OCI-M2 (cell line): ENCODE measurements around the gene TXNDC2.

ENCODE experiments used
- DNase-seq: peaks from one replicate; lab custom pipeline; 2025; ENCODE audit not compliant: unreplicated experiment; lab: John Stamatoyannopoulos, UW

Gene TXNDC2

DNA sequence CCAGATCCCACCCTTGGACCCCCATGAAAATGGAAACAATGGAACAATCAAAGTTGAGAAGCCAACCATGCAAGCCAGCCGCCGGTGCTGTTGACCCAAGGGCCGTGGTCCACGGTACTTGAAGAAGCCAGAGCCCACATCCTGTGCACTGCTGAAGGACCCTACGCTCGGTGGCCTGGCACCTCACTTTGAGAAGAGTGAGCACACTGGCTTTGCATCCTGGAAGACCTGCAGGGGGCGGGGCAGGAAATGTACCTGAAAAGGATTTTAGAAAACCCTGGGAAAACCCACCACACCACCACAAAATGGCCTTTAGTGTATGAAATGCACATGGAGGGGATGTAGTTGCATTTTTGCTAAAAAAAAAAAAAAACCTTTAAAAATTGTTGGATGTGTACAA is 26.5 kb upstream of the TXNDC2 start:
- no peak for DNase-seq

DNA sequence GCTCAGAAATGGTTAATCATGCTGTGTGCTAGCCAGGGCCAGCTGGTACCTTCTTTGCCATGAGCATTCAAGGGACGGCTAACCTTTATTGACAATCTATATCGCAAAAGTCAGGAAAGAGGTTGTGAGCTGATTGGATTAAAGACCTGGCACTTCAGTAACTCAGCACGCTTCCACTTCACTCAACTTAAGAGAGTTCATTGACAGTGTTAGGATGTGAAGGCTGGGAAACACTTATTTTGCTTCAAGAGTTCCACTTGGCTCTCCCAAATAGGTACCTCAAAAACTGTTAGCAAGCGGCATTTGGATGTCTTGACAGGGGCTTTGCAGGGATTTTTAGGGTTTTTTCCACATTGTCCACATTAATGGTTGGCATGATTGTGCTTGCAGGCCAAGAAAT is 25.1 kb upstream of the TXNDC2 start:
- no peak for DNase-seq

DNA sequence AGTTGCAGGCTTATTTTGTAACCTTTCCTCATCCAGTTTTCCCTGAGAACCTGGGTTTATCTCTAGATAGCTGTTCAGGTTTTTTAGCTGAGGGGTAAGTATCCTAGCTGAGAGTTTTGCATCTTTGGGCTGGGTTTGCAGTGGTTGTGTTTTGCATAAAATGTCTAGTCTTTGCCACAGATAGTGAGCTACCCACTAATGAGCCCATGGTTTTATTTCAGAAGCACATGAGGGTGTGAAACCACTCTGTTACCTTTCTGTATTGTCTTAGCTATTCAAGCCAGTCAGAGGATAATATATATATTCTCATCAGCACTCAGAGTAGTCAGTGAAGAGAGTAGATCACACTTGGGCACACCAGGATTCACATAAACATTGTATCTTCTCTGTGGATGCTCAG is 24.6 kb upstream of the TXNDC2 start:
- no peak for DNase-seq

DNA sequence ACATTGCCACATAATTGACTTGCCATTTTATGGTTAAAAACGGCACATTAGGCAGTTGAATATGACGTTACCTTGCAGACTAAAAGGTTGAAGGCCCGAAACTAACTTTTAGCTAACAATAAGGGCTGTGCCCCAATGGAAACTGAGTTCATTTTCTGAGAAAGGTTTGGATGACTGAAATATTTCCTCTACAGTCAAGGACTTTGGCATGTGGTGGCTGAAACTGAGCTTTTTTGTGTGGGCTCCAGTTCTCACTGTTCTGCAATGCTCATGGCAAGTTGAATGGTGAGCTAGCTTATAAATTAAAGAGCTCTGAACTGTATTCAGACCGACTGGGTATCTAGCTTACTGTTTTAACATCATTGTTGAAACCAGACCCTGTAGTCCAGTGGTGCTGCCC is 23.8 kb upstream of the TXNDC2 start:
- DNase-seq = no peak

DNA sequence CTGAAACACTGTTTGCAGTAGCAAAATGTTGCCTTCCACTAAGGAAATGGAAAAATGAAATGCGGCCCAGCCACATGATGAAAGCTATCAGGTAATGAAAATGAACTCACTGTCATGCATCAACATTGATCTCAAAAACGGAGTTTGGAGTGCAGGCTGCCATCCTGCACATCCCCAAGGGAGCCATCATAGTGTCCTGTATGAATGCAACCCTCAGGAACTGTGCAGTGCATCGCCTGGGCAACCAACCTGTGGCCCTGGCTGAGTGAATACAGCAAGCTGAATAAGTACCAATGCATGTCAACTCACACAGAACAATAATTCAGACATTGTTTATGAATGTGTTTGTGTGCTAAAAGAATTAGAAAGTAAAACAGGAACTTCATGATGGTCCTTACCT is 23.1 kb upstream of the TXNDC2 start:
- DNase-seq = no peak

DNA sequence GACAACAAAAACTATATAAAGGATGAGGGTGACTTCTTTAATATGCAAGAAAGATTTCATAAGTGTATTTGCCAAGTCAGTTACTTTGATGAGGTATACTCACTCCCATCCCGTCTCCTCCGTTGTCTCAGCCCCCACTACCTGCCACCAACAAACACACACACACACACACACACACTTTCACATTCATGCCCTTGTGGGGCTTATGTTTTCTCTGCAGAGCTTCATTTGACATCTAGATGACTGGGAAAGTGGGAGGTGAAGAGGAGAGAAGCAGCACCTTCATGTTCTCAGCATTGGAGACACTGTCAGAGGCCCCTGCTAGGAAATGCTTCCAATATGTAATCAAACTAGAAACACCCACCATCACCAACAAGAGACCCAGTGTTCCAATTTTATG is 22.5 kb upstream of the TXNDC2 start:
- DNase-seq = no peak

DNA sequence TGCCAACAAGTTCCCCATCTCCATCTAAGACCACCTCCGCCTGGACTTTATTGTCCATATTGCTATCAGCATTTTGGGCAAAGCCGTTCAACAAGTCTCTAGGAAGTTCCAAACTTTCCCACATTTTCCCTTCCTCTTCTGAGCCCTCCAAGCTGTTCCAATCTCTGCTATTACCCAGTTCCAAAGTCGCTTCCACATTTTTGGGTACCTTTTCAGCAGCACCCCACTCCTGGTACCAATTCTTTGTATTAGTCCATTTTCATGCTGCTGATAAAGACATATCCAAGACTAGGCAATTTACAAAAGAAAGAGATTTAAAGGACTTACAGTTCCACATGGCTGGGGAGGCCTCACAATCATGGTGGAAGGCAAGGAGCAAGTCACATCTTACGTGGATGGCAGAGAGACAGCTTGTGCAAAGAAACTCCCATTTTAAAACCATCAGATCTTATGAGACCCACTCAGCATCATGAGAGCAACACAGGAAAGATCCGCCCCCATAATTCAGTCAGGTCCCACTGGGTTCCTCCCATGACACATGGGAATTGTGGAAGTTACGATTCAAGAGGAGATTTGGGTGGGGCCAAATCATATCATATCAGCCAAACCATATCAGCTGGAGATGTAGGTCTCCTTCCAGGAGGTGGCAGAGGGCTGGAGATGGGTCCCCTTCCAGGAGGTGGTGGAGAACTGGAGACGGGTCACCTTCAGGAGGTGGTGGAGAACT is 19.8 kb upstream of the TXNDC2 start:
- no peak for DNase-seq

DNA sequence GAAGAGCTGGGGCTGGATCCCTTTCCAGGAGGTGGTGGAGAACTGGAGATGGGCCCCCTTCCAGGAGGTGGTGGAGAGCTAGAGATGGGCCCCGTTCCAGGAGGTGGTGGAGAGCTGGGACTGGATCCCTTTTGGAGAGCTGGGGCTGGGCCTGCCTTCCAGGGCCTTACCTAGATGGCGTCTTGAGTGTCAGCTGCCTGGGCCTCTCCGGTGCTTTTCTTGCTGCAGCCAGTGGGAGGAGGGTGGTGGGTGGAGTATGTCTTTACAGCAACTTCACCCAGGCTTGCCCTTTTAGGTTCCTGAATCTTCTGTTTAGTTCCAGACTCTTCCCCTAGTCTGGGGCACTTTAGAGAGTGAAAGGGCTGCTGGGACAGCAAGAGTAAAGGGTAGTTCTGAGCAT is 19.1 kb upstream of the TXNDC2 start:
- no peak for DNase-seq

DNA sequence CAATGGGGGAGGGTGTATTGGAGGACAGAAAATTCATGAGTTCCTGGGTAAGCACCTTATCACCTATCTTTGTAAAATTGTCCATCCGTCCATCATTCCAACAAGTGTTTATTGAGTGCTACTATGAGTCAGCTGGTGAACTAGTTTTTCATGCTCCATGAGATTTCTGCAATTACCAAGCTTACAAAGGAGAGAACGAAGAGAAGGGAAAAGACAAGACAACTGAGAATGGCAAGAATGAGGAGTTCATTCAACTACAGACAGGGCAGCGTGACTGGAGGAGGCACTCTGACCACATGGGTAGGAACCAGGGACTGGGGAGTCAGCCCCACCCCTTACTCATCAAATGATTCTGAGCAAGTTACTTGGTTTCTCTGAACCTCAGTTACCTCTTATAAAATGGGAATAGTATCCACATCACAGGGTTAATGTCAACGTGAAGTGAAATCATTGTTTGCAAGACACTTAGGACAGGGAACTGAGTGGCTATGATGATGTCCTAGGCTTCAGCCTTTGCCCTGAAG is 18.6 kb upstream of the TXNDC2 start:
- DNase-seq = no peak

DNA sequence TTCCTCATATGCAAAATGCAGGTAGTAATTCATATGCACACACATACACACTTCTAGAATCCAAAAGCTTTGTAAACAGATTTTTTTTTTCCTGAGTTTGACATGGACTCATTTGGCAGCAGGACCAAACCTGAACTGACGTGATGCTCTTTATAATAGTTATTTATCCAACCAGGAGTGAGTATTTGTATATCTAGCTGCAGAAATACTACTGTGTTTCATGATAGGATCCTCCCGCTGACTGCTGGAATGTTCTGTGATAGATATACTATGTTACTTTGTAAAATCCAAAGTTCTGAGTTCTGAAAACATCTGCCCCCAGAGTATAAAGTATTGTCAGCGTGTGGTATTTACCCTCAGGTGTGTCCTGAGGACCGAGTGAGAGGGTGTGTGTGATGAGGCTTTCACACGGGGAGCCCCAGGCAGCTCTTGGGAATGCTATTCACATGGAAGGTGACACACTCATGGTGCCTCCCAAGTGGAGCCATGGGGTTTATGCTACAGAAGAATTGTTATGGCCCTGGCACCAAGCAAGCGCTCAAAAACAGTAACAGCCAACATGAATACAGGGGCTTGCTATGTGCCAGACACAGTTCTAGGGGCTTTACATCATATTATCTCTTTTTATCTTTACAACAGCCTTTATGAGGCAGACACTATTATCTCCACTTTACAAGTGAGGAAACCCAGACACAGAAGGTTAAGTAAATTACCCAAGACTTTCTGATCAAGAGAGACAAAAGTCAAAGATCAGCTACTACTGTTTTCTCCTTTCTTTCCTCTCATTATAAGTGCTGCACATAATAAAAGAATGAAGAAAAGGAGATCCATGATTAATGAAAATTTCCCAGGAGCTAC is 16.7 kb upstream of the TXNDC2 start:
- no peak for DNase-seq

DNA sequence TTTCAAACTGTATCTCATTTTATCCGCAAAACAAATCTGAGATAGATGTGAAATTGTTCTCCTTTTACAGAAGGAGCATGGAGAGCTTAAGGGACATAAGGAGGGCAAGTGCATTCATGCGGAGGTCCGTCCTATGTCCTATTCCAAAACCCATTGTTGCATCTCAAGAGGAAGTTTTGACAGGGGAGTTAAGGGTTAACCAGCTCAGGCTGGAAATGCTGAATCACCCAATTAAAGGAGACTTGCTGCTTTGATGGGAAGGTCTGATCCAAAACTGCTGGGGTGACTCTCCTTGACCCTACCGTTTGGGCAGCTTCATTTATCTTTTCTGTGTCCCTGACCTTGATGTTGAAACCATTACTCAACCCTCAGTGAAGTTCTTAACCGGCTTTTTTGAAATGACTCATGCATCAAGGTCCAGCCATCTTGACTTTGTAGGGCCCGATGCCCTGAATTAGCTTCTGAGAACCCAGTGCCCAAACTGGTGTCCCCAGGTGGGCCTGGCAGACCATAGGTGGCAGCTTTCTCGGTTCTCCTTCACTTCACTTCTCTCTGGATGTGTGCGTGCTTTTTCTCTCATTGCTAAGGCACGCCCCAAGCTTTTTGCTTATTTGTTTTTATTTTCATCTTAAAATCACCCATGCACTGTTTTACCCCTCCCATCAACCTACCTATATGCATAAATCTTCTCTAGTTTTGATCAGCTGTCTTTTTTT is 15.9 kb upstream of the TXNDC2 start:
- peak; percentile 67 for DNase-seq

DNA sequence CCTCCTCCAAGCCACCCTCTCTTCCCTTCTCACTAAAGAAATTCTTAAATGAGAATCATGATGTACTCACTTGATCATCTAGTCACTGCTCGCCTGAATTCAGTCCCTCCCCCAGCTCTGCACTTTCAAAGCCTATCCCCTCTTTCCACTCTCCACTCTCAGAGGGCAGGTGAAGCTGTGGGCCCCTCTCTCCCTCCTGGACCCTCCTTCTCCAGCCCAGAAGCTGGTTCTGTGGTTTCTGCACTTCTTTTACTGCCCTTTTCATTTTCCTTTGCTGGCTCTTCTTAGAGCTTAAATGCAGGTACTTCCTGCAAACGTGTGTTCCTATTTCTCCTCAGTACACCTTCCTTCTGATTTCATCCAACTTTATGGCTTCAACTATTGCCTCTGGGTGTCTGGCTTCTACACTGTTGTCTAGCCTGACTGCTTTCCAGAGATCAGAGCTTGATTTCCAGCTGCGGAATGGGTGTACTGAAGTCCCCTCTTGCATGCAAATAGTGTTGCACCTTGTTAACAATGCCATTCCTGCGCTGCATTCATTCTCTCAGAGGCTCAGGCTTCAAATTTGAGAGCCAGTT is 15.3 kb upstream of the TXNDC2 start:
- no peak for DNase-seq

DNA sequence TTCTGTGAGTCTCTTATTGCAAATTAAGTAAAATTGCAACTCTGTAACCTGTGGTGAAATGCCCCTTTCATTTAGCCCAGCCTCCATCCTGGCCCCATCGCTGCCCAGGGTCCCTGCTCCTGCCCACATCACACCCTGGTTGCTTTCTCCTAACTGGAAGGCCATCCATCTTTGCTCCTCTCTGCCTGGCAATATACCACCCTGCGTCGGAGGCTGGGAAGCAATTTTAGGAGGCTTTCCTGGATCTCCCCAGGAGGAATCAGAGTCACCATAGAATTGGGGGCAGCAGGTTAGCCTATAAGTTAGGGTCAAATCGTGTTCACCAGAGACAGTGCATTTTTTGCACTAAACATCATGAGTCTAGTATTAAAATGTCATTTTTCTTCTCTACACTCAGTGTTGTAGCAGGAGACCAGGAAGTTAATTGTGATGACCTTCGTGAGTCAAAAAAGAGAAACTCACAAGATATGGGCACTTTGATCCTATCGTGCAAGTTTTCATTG is 14.5 kb upstream of the TXNDC2 start:
- no peak for DNase-seq

DNA sequence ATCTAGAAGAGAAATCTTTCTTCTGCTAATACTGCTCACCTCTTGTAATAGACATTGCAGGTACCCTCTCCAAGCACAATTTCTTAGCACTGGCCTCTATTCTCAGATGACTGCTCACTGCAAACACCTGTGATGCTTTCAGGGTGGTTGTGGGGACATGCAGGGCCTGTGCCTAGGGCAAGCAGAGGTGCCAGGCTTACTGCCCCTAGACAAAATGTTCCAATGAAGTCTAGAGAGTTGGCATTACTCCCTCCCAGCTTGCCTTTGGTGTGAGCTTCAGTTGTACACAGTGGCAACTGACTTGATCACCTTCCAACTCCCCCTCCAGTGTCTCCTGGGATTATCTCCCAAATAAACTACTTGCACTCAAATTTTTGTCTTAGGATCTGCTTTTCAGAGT is 12.9 kb upstream of the TXNDC2 start:
- no peak for DNase-seq

DNA sequence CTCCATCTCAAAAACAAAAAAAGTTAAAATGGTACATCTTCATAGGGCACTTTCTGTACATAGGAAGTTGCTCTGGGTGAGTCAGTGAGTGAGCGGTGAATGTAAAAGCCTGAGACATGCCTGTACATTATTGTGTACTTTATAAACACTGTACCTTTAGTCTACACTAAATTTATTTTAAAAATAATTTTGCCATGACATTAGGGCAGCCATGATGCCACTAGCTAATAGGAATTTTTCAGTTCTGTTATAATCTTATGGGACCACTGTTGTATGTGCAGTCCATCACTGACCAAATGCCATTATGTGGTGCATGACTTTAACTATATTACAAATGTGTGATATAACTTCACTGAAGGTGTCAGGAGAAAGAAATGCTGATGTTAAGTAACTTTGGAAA is 11.0 kb upstream of the TXNDC2 start:
- DNase-seq = no peak

DNA sequence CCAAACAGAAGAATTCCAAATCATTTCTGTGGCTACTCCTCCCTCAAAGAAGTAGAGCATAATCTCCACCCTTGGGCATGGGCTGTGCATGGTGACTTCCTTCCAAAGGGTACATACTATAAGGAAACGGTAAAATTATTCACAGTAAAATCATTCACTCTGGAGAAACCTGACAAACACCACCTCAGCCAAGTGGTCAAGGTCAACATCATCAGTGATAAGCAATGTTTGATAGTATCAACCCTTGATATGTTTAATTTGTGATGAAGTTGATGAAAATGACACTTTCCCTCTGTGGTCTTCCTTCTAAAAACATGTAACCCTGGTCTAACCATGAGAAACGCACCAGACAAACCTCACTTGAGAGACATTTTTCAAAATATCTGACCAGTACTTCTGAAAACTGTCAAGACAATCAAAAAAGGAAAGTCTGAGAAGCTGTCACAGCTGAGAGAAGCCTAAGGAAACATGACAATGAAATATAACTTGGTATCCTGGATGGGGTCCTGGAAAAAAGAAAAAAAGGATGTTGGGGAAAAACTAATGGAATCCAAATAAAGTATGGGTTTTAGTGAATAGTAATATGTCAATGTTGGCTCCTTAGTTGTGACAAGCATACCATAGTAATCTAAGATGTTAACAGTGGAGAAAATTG is 9.4 kb upstream of the TXNDC2 start:
- DNase-seq = no peak

DNA sequence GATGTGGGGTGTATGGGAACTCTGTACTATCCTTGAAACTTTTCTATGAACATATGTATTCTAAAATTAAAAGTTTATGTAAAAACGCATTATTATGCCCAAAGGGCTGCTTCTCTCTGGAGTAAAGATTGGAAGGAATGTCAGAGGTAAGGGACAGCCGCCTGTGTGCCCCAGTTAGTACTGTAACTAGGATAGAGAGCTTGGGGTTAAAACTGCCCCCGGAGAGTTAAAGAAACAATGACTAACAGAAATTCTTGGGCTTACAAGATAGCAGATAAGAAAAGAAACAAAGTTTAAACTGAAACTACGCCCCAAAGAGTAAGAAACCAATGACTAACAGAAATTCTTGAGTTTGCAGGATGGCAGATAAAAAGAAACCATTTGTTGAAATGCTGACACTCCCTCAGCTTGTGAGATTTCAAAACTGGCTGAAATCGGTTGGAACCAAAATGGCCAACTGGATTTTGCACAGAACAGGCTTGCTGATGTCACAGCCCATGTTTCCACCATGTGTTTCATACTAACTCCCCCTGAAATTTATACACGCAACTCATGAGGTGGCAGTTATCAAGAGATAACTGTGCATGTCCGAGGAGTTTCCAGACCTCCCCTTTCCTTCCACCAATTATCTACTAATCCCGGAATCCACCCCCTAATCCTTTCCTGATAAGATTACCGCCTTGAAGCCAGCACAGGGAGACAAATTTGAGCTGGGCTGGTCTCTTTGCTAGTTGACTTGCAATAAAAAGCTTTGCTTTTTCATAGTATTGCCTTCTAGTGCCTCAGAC is 8.7 kb upstream of the TXNDC2 start:
- DNase-seq = peak; percentile 81

DNA sequence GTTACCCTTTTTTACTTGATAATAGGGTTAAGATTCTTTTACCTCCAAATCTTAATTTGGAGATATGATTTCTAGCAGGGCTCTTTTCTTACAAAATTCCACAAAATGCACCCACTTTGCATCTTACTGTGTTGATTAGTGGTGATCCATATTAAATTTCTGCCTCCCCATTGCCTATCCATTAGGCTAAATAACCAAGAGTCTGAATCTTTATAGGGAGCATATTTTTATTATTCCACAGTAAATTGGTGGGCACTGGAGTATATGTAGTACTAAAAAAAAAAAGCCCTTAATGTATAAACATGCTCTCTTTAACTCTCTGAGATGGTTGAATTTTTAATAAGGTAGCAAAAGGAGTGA is 8.1 kb upstream of the TXNDC2 start:
- no peak for DNase-seq

DNA sequence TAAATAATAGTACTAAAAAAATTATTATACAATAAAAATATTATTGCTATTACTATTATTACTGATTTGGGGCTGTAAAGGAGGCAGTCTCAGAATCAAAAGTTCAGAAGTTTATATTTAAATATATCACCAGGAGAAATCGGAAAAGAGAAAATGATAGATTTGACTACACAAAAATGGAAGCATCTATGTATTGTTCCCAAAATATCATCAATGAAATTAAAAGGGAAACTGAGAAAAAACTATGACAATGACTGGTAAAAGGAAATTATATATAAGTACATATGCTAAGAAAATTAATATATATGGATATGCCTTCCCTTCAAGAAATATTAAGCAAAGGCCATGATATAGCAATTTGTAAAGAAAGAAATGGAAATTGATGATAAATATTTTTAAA is 7.7 kb upstream of the TXNDC2 start:
- DNase-seq = no peak

DNA sequence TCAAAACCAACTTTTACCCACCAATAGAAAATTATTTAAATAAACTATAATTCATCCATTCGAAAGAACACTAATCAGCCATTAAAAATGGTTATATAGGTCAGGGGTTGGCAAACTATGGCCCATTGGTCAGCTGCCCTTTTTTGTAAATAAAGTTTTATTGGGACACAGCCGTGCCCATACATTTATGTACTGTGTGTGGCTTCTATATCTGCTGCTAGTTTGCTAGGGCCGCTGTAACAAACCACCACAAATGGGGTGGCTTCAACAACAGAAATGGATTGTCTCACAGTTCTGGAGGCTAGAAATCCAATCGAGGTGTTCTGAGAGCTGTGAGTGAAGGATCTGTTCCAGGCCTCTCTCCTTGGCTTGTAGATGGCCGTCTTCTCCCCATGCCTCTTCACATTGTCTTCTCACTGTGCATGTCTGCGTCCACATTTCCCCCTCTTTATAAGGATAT is 7.0 kb upstream of the TXNDC2 start:
- no peak for DNase-seq
